SK-N-SH treated with all-trans-retinoic acid at 6 μM for 48 hours (cell line): ENCODE measurements around the gene THSD4.

Source experiments
- ATAC-seq: fragments of 200-7000 bp; cut with Tn5 transposase; 3 replicates; pipeline ENCODE4 v1.9.1; 2020; ENCODE audit warnings: mild to moderate bottlenecking, moderate library complexity
- ARNTL ChIP-seq: fragments of 450-650 bp; formaldehyde crosslinking; IDR thresholded peaks from 2 replicates; pipeline ENCODE4 v1.5.0; 2020; ENCODE audit warnings: low read depth, mild to moderate bottlenecking, moderate library complexity, borderline replicate concordance
- BACH2 ChIP-seq: fragments of 250-450 bp; sonication (Bioruptor Pico); IDR thresholded peaks from 2 replicates; pipeline ENCODE4 v1.9.0; 2021; ENCODE audit warnings: mild to moderate bottlenecking, borderline replicate concordance
- CSDC2 ChIP-seq: fragments of 250-450 bp; sonication (Bioruptor Pico); IDR thresholded peaks from 2 replicates; pipeline ENCODE4 v1.5.0; 2020; ENCODE audit warnings: mild to moderate bottlenecking, moderate library complexity
- ESRRG ChIP-seq: fragments of 250-450 bp; sonication (Bioruptor Pico); IDR thresholded peaks from 2 replicates; pipeline ENCODE4 v1.6.1; 2021; ENCODE audit warnings: mild to moderate bottlenecking
- OSR1 ChIP-seq: fragments of 250-450 bp; sonication (Bioruptor Pico); IDR thresholded peaks from 2 replicates; pipeline ENCODE4 v1.8.0; 2022; ENCODE audit warnings: moderate library complexity, mild to moderate bottlenecking, inconsistent platforms
- PATZ1 ChIP-seq: fragments of 250-450 bp; sonication (Bioruptor Pico); IDR thresholded peaks from 2 replicates; pipeline ENCODE4 v1.8.0; 2020; ENCODE audit warnings: mild to moderate bottlenecking, moderate library complexity, borderline replicate concordance
- POU6F1 ChIP-seq: fragments of 250-450 bp; sonication (Bioruptor Pico); IDR thresholded peaks from 2 replicates; pipeline ENCODE4 v1.8.0; 2021; ENCODE audit warnings: low read depth, mild to moderate bottlenecking, moderate library complexity, borderline replicate concordance
- SNAI2 ChIP-seq: fragments of 250-450 bp; sonication (Bioruptor Pico); IDR thresholded peaks from 2 replicates; pipeline ENCODE4 v1.5.0; 2020; ENCODE audit warnings: mild to moderate bottlenecking, moderate library complexity
- TCF4 ChIP-seq: fragments of 250-450 bp; sonication (Bioruptor Pico); IDR thresholded peaks from 2 replicates; pipeline ENCODE4 v1.8.0; 2021; ENCODE audit warnings: mild to moderate bottlenecking, moderate library complexity, borderline replicate concordance
- TOX ChIP-seq: fragments of 250-450 bp; sonication (Bioruptor Pico); IDR thresholded peaks from 2 replicates; pipeline ENCODE4 v1.8.0; 2021; ENCODE audit warnings: mild to moderate bottlenecking, moderate library complexity, borderline replicate concordance
- ZC3H10 ChIP-seq: fragments of 250-450 bp; sonication (Bioruptor Pico); IDR thresholded peaks from 2 replicates; pipeline ENCODE4 v1.5.1; 2021; ENCODE audit warnings: mild to moderate bottlenecking, moderate library complexity
- ZFP3 ChIP-seq: fragments of 250-450 bp; sonication (Bioruptor Pico); IDR thresholded peaks from 2 replicates; pipeline ENCODE4 v1.5.0; 2020; ENCODE audit warnings: mild to moderate bottlenecking, moderate library complexity
- ZFP30 ChIP-seq: fragments of 450-650 bp; formaldehyde crosslinking; IDR thresholded peaks from 2 replicates; pipeline ENCODE4 v1.5.0; 2022; ENCODE audit warnings: mild to moderate bottlenecking, moderate library complexity
- ZNF565 ChIP-seq: fragments of 450-650 bp; formaldehyde crosslinking; conservative IDR thresholded peaks from 2 replicates; pipeline ENCODE4 v1.5.0; 2020; ENCODE audit warnings: low read depth, mild to moderate bottlenecking, moderate library complexity
- ZNF70 ChIP-seq: fragments of 450-650 bp; formaldehyde crosslinking; IDR thresholded peaks from 2 replicates; pipeline ENCODE4 v1.5.0; 2020; ENCODE audit warnings: mild to moderate bottlenecking, moderate library complexity
- ZNF8 ChIP-seq: fragments of 450-650 bp; formaldehyde crosslinking; IDR thresholded peaks from 2 replicates; pipeline ENCODE4 v1.5.0; 2020; ENCODE audit warnings: mild to moderate bottlenecking, moderate library complexity
- TF ChIP-seq, protein P1 (sequence below): fragments of 250-450 bp; sonication (Bioruptor Pico); IDR thresholded peaks from 2 replicates; pipeline ENCODE4 v1.5.0; 2020; ENCODE audit warnings: mild to moderate bottlenecking, moderate library complexity
- TF ChIP-seq, protein P2 (sequence below): fragments of 250-450 bp; sonication (Bioruptor Pico); IDR thresholded peaks from 2 replicates; pipeline ENCODE4 v1.5.1; 2021; ENCODE audit warnings: mild to moderate bottlenecking, moderate library complexity

The THSD4 gene

GRCh38 chr15:71334873-71335272 lies 219.6 kb downstream of the THSD4 start:
- ATAC-seq: peak; percentile 78
- TF ChIP-seq ZNF8 (CRISPR knock-in tag) (no peak), SNAI2 (no peak)
- TF ChIP-seq, all 23 proteins: peak for 0

- no peak for ATAC-seq
- TF ChIP-seq ESRRG (CRISPR knock-in tag) (no peak), BACH2 (no peak)
These were observed 220.3 kb downstream of the THSD4 start for GRCh38 chr15:71335591-71335990.

GRCh38 chr15:71336671-71337070 lies 221.4 kb downstream of the THSD4 start:
- TF ChIP-seq, protein P1, sequence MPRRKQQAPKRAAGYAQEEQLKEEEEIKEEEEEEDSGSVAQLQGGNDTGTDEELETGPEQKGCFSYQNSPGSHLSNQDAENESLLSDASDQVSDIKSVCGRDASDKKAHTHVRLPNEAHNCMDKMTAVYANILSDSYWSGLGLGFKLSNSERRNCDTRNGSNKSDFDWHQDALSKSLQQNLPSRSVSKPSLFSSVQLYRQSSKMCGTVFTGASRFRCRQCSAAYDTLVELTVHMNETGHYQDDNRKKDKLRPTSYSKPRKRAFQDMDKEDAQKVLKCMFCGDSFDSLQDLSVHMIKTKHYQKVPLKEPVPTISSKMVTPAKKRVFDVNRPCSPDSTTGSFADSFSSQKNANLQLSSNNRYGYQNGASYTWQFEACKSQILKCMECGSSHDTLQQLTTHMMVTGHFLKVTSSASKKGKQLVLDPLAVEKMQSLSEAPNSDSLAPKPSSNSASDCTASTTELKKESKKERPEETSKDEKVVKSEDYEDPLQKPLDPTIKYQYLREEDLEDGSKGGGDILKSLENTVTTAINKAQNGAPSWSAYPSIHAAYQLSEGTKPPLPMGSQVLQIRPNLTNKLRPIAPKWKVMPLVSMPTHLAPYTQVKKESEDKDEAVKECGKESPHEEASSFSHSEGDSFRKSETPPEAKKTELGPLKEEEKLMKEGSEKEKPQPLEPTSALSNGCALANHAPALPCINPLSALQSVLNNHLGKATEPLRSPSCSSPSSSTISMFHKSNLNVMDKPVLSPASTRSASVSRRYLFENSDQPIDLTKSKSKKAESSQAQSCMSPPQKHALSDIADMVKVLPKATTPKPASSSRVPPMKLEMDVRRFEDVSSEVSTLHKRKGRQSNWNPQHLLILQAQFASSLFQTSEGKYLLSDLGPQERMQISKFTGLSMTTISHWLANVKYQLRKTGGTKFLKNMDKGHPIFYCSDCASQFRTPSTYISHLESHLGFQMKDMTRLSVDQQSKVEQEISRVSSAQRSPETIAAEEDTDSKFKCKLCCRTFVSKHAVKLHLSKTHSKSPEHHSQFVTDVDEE (CRISPR knock-in tag): no peak
- TF ChIP-seq ARNTL (CRISPR knock-in tag) (no peak), ZNF8 (CRISPR knock-in tag) (no peak)

GRCh38 chr15:71337197-71337845 lies 222.1 kb downstream of the THSD4 start:
- ATAC-seq: no peak
- no peak for TF ChIP-seq ZC3H10 (CRISPR knock-in tag)

More at GRCh38 chr15:71336671-71337070, 221.4 kb downstream of the THSD4 start:
- ATAC-seq: no peak

- ATAC-seq: no peak
- no peak for TF ChIP-seq ZFP30 (CRISPR knock-in tag)
- TF ChIP-seq OSR1 (CRISPR knock-in tag): no peak
These were observed 223.0 kb downstream of the THSD4 start for GRCh38 chr15:71338265-71338664.

DNA sequence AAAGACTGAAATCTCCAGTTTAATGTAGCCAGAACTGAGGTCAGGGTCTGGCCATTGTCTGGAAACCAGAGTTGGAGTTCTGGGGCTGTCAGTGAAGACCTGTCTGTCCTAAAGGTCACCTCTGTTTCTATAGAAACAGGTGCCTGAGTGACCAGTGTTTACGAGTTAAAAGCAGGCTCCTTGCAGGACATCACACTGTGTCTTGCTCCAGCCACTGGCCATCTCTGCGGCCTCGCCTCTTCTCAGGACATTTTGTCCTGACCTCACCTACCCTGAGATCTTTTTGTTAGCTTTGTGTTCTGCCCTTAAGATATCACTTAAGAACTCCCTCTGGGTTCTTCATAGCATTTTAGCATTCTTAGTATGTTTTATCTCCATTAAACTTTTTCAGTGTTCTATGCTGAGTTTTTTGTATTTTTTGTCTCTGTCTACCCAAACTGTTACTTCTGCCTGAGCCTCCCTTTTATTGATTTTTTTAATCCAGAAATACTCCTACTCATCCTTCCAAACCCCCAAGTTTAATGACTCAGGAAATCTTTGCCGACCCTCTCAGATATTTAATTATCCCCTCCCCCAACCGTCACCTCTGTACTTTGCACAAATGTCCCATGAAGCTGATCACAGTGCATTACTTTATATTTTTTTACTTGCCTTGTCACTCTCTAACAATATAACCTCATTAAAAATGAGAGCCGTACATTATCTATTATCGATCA lies 223.7 kb downstream of the THSD4 start:
- no peak for ATAC-seq
- TF ChIP-seq ZNF70 (CRISPR knock-in tag): no peak
- TF ChIP-seq ZFP3: peak; percentile 58; the same call in 1 of the 2 replicates

- no peak for ATAC-seq
- TF ChIP-seq ZFP30 (CRISPR knock-in tag) (no peak), ZFP3 (no peak), ZNF565 (no peak), TCF4 (no peak), ZC3H10 (CRISPR knock-in tag) (no peak), TOX (CRISPR knock-in tag) (no peak), BACH2 (no peak), SNAI2 (no peak), PATZ1 (no peak), CSDC2 (no peak), POU6F1 (no peak)
- TF ChIP-seq, protein P2, sequence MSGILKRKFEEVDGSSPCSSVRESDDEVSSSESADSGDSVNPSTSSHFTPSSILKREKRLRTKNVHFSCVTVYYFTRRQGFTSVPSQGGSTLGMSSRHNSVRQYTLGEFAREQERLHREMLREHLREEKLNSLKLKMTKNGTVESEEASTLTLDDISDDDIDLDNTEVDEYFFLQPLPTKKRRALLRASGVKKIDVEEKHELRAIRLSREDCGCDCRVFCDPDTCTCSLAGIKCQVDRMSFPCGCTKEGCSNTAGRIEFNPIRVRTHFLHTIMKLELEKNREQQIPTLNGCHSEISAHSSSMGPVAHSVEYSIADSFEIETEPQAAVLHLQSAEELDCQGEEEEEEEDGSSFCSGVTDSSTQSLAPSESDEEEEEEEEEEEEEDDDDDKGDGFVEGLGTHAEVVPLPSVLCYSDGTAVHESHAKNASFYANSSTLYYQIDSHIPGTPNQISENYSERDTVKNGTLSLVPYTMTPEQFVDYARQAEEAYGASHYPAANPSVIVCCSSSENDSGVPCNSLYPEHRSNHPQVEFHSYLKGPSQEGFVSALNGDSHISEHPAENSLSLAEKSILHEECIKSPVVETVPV (CRISPR knock-in tag): no peak
- TF ChIP-seq, protein P1 (CRISPR knock-in tag): no peak
These were observed 226.7 kb downstream of the THSD4 start for GRCh38 chr15:71341811-71342550.
